ENCODE measurements around the gene RNU6-1.

RNU6-1 gene

GRCh38 chr15:67821784-67822440 lies 17.9 kb downstream of the RNU6-1 start:
- no peak for DNase-seq (ENCODE audit: low read depth, low spot score)

DNA sequence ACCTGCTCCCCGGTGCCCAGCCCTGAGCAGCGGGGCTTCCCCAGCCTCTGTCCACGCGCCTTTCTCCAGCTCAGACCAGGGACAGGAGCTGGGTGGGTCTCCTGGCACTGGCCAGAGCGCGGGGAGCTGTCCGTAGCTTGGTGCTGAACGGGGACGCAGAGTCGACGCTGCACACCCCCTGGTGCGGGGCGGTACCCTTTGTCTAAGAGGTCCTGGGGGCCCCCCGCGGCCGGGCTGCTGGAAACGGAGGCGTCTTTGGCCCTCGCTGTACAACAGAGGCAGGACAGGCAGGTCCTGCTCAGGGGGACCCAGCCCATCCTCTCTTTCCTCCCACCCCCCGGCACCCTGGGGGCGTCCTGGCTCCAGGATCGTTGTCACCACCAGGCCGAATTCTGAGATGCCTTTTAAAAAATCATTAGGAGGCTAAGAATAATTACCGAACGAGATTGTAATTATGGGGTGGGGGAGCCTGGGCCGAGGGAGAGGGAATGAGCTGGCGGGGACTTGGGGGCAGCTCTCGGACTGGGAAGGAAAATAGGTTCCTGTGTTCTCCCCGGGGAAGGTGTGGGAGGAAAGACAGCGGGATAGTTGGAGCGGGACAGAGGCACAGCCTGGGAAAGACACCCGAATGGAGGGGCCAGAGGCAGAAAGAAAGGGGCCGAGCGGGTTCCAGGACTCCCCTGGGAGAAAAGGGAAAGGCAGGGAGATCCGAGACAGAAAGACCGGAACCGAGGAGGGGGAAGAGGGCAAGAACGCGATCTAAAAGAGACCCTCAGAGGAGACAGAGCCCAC lies 18.7 kb downstream of the RNU6-1 start:
- DNase-seq (ENCODE audit: low read depth, low spot score), result peak; percentile 83

- no peak for DNase-seq (ENCODE audit: low read depth, low spot score)
Measured at GRCh38 chr15:67820122-67820991, 19.5 kb downstream of the RNU6-1 start.

DNA sequence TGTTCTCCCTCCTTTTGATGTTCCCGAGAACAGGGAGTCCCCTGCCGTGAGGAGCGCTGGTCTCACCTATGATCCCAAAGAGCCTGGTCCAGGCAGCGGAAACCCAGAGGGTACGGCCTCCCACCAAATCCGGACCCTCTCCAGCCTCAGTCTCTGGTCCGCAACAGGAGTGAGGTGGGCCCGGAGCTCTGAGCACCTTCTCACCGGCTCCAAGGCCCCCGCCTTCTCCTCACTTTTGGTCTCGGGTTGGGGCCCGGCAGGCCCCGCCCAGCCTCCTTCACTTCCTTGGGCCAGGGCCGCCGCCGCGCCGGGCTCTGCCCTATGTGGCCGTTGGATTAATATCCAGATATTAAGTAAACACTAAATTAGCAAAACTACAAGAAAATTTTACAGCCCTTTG lies 20.2 kb downstream of the RNU6-1 start:
- DNase-seq (ENCODE audit: low read depth, low spot score), result no peak

- no peak for DNase-seq (ENCODE audit: low read depth, low spot score)
Measured at GRCh38 chr15:67818464-67818863, 21.4 kb downstream of the RNU6-1 start.

DNA sequence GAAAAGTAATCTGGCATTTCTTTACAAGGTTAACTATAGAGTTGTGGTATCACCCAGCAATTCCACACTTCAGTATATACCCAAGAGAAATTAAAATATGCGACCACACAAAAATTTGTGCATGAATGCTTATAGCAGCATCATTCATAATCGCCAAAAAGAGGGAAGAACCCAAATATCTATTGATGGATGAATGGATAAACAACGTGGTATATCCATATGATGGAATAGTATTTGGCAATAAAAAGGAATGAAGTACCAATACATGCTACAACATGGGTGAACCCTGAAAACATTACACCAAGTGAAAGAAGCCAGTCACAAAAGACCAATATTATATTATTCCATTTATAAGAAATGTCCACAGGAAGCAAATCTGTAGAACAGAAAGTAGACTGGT lies 23.2 kb downstream of the RNU6-1 start:
- DNase-seq (ENCODE audit: low read depth, low spot score), result no peak

GRCh38 chr15:67815036-67815592 lies 24.7 kb downstream of the RNU6-1 start:
- no peak for DNase-seq (ENCODE audit: low read depth, low spot score)

DNA sequence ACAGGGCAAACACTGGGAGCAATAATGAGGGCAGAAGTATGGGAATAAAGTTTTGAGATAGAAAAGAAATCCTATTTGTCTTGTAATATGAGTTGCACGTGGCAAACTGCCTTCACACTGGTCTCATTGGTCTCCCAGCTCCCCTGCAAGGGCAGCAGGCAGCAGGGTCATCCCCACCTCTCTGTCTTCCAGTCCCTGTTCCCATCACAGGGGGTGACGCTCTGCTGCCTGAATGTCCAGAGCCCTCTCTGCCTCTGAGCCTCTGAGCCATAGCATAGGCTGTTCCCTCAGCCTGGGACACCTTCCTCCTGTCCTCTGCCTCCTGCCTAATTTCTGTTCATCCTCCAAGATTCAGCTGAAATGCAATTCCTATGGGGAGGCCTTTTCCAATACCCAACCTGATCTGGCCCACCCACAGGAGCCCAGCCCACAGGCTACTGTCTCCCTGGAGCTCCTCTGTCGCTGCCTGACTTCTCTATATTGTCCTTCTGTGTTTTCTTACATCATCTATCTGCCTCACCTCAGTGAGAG lies 26.7 kb downstream of the RNU6-1 start:
- no peak for DNase-seq (ENCODE audit: low read depth, low spot score)

- peak; percentile 22 for DNase-seq (ENCODE audit: low read depth, low spot score)
Measured at GRCh38 chr15:67812241-67812644, 27.6 kb downstream of the RNU6-1 start.

DNA sequence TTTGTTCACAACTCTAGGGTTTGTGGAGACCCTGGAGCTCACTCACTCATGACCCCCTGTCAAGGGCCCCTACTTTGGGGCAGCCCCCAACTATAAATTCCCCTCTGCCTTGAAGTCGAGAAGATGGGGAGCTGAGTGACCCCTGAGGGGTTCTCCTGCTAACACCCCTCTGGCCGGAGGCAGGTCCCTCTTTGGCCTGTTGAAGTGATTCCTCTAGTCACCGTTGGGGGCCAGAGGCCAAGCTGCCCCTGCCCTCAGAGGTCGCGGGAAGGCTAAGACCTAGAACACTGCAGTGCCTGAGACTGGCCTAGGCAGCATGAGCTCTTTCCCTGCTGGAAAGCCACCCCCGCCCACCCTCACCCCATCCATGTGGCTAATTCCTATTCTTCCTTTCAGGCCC lies 30.0 kb downstream of the RNU6-1 start:
- DNase-seq (ENCODE audit: low read depth, low spot score), result no peak

DNA sequence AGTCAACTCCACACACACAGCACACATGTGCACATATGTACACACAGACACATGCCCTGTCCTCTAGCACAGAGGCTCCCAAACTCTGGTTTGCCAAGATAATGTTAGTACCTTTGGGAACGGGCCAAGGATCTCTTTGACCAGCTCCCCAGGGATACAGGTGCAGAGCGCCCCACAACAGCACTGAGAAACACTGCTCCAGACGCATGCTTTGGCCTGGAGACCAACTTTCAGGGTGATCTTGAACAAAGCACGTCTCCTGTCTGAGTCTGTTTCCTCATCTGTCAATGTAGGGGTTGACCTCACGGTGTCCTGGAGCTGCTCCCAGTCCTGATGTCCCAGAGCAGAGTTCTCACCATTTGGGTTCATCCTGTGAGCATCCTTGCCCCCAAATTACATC lies 30.4 kb downstream of the RNU6-1 start:
- no peak for DNase-seq (ENCODE audit: low read depth, low spot score)

GRCh38 chr15:67808821-67809220 lies 31.0 kb downstream of the RNU6-1 start:
- no peak for DNase-seq (ENCODE audit: low read depth, low spot score)

DNA sequence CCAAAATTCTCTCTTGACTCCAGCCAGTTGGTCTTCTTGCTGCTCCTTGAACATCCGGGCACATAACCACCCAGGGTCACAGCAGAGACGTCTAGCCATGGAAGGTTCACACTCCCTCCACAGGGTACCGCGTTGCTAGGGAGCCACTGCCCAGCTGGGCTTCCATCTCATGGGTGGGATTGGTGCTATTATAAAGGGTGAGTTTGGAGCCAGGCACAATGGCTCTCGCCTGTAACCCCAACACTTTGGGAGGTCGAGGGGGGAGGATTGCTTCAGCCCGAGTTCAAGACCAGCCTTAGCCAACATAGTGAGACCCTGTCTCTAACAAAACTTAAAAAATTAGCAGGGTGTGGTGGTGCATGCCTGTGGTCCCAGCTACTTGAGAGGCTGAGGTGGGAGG lies 32.0 kb downstream of the RNU6-1 start:
- DNase-seq (ENCODE audit: low read depth, low spot score), result no peak

- no peak for DNase-seq (ENCODE audit: low read depth, low spot score)
Measured at GRCh38 chr15:67807141-67807540, 32.7 kb downstream of the RNU6-1 start.

GRCh38 chr15:67806536-67806935 lies 33.3 kb downstream of the RNU6-1 start:
- DNase-seq (ENCODE audit: low read depth, low spot score), result no peak

GRCh38 chr15:67805666-67806516 lies 34.0 kb downstream of the RNU6-1 start:
- DNase-seq (ENCODE audit: low read depth, low spot score), result no peak

DNA sequence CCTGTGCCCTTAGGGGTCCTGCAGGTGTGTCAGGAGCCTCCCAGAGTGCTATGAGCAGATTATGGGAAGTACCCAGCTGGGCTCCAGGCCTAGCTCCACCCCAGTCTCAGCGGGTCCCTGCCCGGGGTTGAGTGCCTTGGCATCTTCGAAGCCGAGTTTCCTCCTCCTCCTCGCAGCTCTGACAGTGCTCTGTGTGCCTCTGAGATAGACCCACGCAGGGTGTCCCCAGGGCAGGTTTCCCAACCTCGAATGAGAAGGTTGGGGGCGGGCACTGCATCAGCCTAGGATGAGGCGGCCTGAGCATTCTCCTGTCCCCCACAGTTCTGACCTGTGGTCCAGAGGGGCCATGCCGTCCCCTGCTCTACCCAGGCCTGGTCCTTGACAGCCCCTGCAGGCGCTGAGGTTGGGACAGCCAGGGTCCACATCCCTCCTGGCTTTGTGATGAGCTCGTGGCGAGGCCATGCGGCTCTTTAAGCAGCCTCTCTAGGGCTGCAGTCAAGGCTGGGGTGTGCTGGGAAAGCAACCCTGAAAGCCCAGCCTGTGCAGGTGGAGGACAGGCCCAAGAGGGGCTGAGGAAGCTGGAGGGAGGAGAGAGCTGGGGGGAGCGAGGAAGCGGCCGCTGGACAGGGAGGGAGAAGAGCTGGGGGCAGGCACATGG lies 34.7 kb downstream of the RNU6-1 start:
- no peak for DNase-seq (ENCODE audit: low read depth, low spot score)

GRCh38 chr15:67803996-67804843 lies 35.6 kb downstream of the RNU6-1 start:
- DNase-seq (ENCODE audit: low read depth, low spot score), result no peak

GRCh38 chr15:67803299-67803698 lies 36.5 kb downstream of the RNU6-1 start:
- no peak for DNase-seq (ENCODE audit: low read depth, low spot score)

Data from astrocyte of the hippocampus (primary cell).